ENCODE data around the gene HOMEZ. TPM values are rescaled to one million over a fixed set of nuclear protein-coding genes. Genes with fewer than 3 reads are reported as not detected.
"Not testable (repeated sequence)": the region's sequence is repeated elsewhere in the genome, so short reads cannot be mapped to it uniquely, and the experiment has no call there.

HOMEZ gene
- total RNA-seq, 1 donor from 2014 or later = 8.0 TPM

- intact Hi-C loops (cut with DNase I) = no loop called here
- DNase-seq (ENCODE audit: missing footprints) (no peak), ATAC-seq (no peak)
Observed at GRCh38 chr14:23242076-23242475, 43.9 kb downstream of the HOMEZ start.

GRCh38 chr14:23241061-23241715 lies 44.7 kb downstream of the HOMEZ start:
- DNase-seq (ENCODE audit: missing footprints); intact Hi-C loops (cut with DNase I); ATAC-seq: not testable (repeated sequence)

- intact Hi-C loops (cut with DNase I) = no loop called here
- DNase-seq (ENCODE audit: missing footprints) (no peak), ATAC-seq (no peak)
Observed at GRCh38 chr14:23240661-23241060, 45.3 kb downstream of the HOMEZ start.

GRCh38 chr14:23237772-23238594 lies 47.9 kb downstream of the HOMEZ start, which contains the start of gene RNF212B:
Gene RNF212B (plus strand): TSS chr14:23237936. CDS start chr14:23240346, 2,410 bp downstream.
- intact Hi-C loops (cut with DNase I) = no loop called here
- ATAC-seq = peak; percentile 100
- peak; percentile 96 for DNase-seq (ENCODE audit: missing footprints)

- intact Hi-C loops (cut with DNase I); ATAC-seq; DNase-seq (ENCODE audit: missing footprints): not testable (repeated sequence)
Observed at GRCh38 chr14:23232241-23232808, 53.6 kb downstream of the HOMEZ start.

GRCh38 chr14:23228812-23229211 lies 57.1 kb downstream of the HOMEZ start:
- no peak for DNase-seq (ENCODE audit: missing footprints)
- intact Hi-C loops (cut with DNase I) = no loop called here
- ATAC-seq = no peak

GRCh38 chr14:23227566-23227965 lies 58.4 kb downstream of the HOMEZ start:
- intact Hi-C loops (cut with DNase I) = no loop called here
- no peak for ATAC-seq
- DNase-seq (ENCODE audit: missing footprints) = no peak

- intact Hi-C loops (cut with DNase I); ATAC-seq; DNase-seq (ENCODE audit: missing footprints): not testable (repeated sequence)
Observed at GRCh38 chr14:23224958-23225357, 61.0 kb downstream of the HOMEZ start.

Other genes starting within 250 kb of the HOMEZ start
- gene PSMB11, start 243.9 kb downstream of the HOMEZ start, total RNA-seq = not detected
- gene CDH24, start 228.6 kb downstream of the HOMEZ start, total RNA-seq = 2.5 TPM
- gene ACIN1, start 191.0 kb downstream of the HOMEZ start, total RNA-seq = 73.9 TPM
- 22.4 TPM for gene C14orf119, start 190.6 kb downstream of the HOMEZ start, total RNA-seq
- gene CIROP, start 181.1 kb downstream of the HOMEZ start, total RNA-seq = not detected
- not detected for gene CEBPE, start 166.9 kb downstream of the HOMEZ start, total RNA-seq
- 11.5 TPM for gene SLC7A8, start 102.5 kb downstream of the HOMEZ start, total RNA-seq
- gene RNF212B, start 48.2 kb downstream of the HOMEZ start, total RNA-seq = not detected
- 7.9 TPM for gene PPP1R3E, start 16.7 kb upstream of the HOMEZ start, total RNA-seq
- gene BCL2L2, start 20.7 kb upstream of the HOMEZ start, total RNA-seq = 35.4 TPM
- 73.7 TPM for gene PABPN1, start 35.3 kb upstream of the HOMEZ start, total RNA-seq
- gene SLC22A17, start 66.8 kb upstream of the HOMEZ start, total RNA-seq = 10.1 TPM
- 4.0 TPM for gene EFS, start 79.0 kb upstream of the HOMEZ start, total RNA-seq
- not detected for gene IL25, start 86.7 kb upstream of the HOMEZ start, total RNA-seq
- gene CMTM5, start 90.9 kb upstream of the HOMEZ start, total RNA-seq = 0.92 TPM
- 3,910 TPM for gene MYH6, start 122.1 kb upstream of the HOMEZ start, total RNA-seq
- gene MYH7, start 149.5 kb upstream of the HOMEZ start, total RNA-seq = 11,833 TPM
- gene NGDN, start 183.6 kb upstream of the HOMEZ start, total RNA-seq = 19.8 TPM